Natural killer cell (primary cell): ENCODE data around the gene TAF15. TPM values are rescaled to one million over a fixed set of nuclear protein-coding genes. Genes with fewer than 3 reads are reported as not detected.

Source experiments
- ATAC-seq, 3 donors: fragments of 150-1000 bp in 2 of 3; fragments of 200-7000 bp in 1 of 3; cut with Tn5 transposase; 1 replicate in 1 of 3; 2 replicates in 2 of 3; pipeline ENCODE4 v1.10.0; 2021; ENCODE audit warnings: mild to moderate bottlenecking in 2 of 3, moderate library complexity in 2 of 3
- DNase-seq, 2 donors: peaks; one replicate each; pipeline versions ENCODE4 v3.0.0 to v3.0.0-alpha.2; 2013 to 2021; ENCODE audit warnings: mixed read lengths in 1 of 2
- H3K27ac ChIP-seq: one replicate; pipeline ENCODE4 v1.5.1; 2013; ENCODE audit warnings: mild to moderate bottlenecking, low read length
- H3K27me3 ChIP-seq: one replicate; pipeline ENCODE4 v1.6.1; 2013; ENCODE audit warnings: low read length; ENCODE audit not compliant: control insufficient read depth, insufficient read depth
- H3K36me3 ChIP-seq: one replicate; pipeline ENCODE4 v1.6.1; 2013; ENCODE audit warnings: low read length; ENCODE audit not compliant: control insufficient read depth, insufficient read depth
- H3K4me1 ChIP-seq: one replicate; pipeline ENCODE4 v1.6.1; 2013; ENCODE audit warnings: low read length; ENCODE audit not compliant: control insufficient read depth, insufficient read depth
- H3K4me3 ChIP-seq: one replicate; pipeline ENCODE4 v1.5.1; 2013; ENCODE audit warnings: low read length
- H3K9me3 ChIP-seq: one replicate; pipeline ENCODE4 v1.6.1; 2013; ENCODE audit warnings: low read length; ENCODE audit not compliant: control insufficient read depth, insufficient read depth
- H3K27ac Mint-ChIP-seq, 2 donors: one replicate each; pipeline ENCODE4 v1.8.0; 2022; ENCODE audit warnings: mild to moderate bottlenecking in 2 of 2, mixed read lengths in 2 of 2, moderate library complexity in 1 of 2
- H3K27me3 Mint-ChIP-seq, 2 donors: one replicate each; pipeline ENCODE4 v1.8.0; 2022; ENCODE audit warnings: low read depth in 2 of 2, mixed read lengths in 2 of 2
- H3K36me3 Mint-ChIP-seq: one replicate; pipeline ENCODE4 v1.8.0; 2022; ENCODE audit warnings: mixed read lengths
- H3K4me1 Mint-ChIP-seq, 2 donors: one replicate each; pipeline ENCODE4 v1.8.0; 2022; ENCODE audit warnings: mixed read lengths in 2 of 2
- H3K4me3 Mint-ChIP-seq: one replicate; pipeline ENCODE4 v1.8.0; 2022; ENCODE audit warnings: mild to moderate bottlenecking, moderate library complexity, mixed read lengths
- H3K9me3 Mint-ChIP-seq, 2 donors: one replicate each; pipeline ENCODE4 v1.8.0; 2022; ENCODE audit warnings: mixed read lengths in 2 of 2
- WGBS: methylation state at CpG from one replicate; pipeline ENCODE4 v1.1.7; 2013; ENCODE audit warnings: missing lambda C conversion rate; ENCODE audit not compliant: insufficient coverage; 5-methylcytosine and 5-hydroxymethylcytosine counted together
- intact Hi-C: fragments of 100-400 bp; cut with micrococcal nuclease; formaldehyde crosslinking; loops from one replicate; pipeline ENCODE4 v1.14.2; 2022
- total RNA-seq, 4 donors: library from RNA; stranded (reverse); fragments of 120-200 nt in 1 of 4; gene quantifications; one replicate each; pipeline versions ENCODE4 v1.2.3 to v1.2.4, GENCODE V29; 2013 to 2022
- TF ChIP-seq, protein P1 (sequence below): fragments of 200-600 bp; IDR thresholded peaks from one replicate; pipeline ENCODE4 v1.8.0; 2022; ENCODE audit warnings: antibody characterized with exemption

TAF15 gene
- total RNA-seq, 3 donors from 2014 or later (not counting 1 experiment from before 2014, with no cell fraction given): 214 to 253 (median 214) TPM

DNA sequence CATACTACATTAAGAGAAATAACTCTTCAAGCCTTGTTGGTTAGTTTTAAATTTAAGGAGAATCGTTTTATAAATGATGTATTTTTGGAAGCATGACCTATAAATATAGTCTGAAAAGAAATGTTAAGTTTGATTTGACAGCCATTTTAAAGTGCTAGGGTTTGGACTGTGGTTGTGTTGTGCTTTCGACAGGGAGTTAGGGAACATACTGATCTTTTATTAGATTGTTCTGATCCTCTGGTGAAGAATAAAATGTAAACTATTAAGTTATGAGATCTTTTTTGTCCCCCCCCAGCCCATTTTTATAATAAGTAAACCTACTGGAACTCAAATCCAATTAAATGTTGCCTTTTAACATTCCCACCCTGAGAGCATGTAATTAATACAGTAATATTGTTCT, 12.0 kb downstream of the TAF15 start:
- no peak overlapping the region for H3K27ac ChIP-seq
- H3K27ac Mint-ChIP-seq: peak overlapping the region in 1 of 2 donors; percentile 44
- H3K4me1 ChIP-seq: peaks cover 4% of the 10 kb centered on the region
- intact Hi-C loops: no loop called here
- H3K27me3 ChIP-seq: no peaks in the 10 kb centered on the region
- 96% methylated on average over 2 of the region's 2 CpGs for WGBS
- peaks cover 79% of the 10 kb centered on the region for H3K36me3 ChIP-seq
- no peaks in the 10 kb centered on the region for H3K9me3 Mint-ChIP-seq
- DNase-seq (no peak), ATAC-seq (no peak)
- TF ChIP-seq, protein P1, sequence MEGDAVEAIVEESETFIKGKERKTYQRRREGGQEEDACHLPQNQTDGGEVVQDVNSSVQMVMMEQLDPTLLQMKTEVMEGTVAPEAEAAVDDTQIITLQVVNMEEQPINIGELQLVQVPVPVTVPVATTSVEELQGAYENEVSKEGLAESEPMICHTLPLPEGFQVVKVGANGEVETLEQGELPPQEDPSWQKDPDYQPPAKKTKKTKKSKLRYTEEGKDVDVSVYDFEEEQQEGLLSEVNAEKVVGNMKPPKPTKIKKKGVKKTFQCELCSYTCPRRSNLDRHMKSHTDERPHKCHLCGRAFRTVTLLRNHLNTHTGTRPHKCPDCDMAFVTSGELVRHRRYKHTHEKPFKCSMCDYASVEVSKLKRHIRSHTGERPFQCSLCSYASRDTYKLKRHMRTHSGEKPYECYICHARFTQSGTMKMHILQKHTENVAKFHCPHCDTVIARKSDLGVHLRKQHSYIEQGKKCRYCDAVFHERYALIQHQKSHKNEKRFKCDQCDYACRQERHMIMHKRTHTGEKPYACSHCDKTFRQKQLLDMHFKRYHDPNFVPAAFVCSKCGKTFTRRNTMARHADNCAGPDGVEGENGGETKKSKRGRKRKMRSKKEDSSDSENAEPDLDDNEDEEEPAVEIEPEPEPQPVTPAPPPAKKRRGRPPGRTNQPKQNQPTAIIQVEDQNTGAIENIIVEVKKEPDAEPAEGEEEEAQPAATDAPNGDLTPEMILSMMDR: no peak
- no peaks in the 10 kb centered on the region for H3K27me3 Mint-ChIP-seq
- peaks cover 16% of the 10 kb centered on the region for H3K36me3 Mint-ChIP-seq
- no peak overlapping the region for H3K4me3 Mint-ChIP-seq
- H3K4me1 Mint-ChIP-seq: peaks cover 16 to 22% of the 10 kb centered on the region in 2 donors
- no peak overlapping the region for H3K4me3 ChIP-seq
- H3K9me3 ChIP-seq: no peaks in the 10 kb centered on the region

DNA sequence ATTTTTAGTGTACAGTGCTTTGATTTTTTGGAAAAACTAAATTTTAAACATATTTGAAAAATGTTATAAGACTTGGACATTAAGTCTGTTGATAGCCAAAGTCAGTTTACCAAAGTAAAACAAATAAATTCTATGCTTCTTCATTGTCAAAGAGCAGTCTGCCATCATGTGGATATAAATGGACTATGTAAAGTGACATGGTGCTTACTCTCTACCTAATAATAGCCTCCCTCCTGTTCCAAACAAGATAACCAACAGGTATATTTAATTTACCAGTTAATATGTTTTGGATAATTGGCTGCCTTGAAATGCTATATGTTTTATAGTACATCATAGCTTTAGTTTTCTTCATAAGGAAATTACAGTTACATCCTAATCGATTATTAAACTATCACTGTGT, 15.9 kb downstream of the TAF15 start:
- Histone ChIP-seq H3K4me1 (no peaks in the 10 kb centered on the region), H3K27me3 (no peaks in the 10 kb centered on the region), H3K9me3 (no peaks in the 10 kb centered on the region), H3K27ac (no peak overlapping the region), H3K4me3 (no peak overlapping the region), H3K36me3 (peaks cover 63% of the 10 kb centered on the region)
- Mint-ChIP-seq H3K4me3 (no peak overlapping the region), H3K36me3 (peaks cover 16% of the 10 kb centered on the region), H3K27me3 (no peaks in the 10 kb centered on the region), H3K9me3 (no peaks in the 10 kb centered on the region), H3K4me1 (peaks cover 11 to 17% of the 10 kb centered on the region in 2 donors), H3K27ac (no peak overlapping the region)
- TF ChIP-seq, protein P1: no peak
- WGBS: no CpG with 5 or more reads among the region's 1 CpG
- ATAC-seq: no peak
- no peak for DNase-seq
- intact Hi-C loops: no loop called here

DNA sequence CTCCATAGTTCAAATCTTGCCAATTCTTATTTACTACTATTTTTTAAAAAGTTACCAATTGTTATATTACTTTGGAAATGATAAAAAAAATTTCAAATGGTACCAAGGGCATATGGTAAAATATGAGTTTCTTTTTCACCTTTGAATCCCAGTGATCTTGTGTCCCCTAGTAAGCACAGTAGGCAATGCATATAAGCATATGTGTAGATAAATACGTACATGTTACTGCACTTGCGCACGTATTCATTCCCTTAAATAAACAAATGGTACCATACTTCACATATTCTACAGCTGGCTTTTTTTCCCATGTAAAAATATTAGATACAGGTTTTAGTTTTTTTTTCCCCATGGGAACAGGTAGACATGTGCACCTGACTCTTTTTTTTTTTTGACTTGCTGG, 31.8 kb downstream of the TAF15 start:
- Mint-ChIP-seq H3K4me1 (peaks cover 0 to 7% of the 10 kb centered on the region in 2 donors), H3K27ac (peak overlapping the region in 1 of 2 donors; percentile 51), H3K27me3 (no peaks in the 10 kb centered on the region), H3K36me3 (peaks cover 29% of the 10 kb centered on the region), H3K9me3 (no peaks in the 10 kb centered on the region), H3K4me3 (no peak overlapping the region)
- no CpG with 5 or more reads among the region's 3 CpGs for WGBS
- H3K4me1 ChIP-seq: no peaks in the 10 kb centered on the region
- no peak overlapping the region for H3K4me3 ChIP-seq
- no peaks in the 10 kb centered on the region for H3K27me3 ChIP-seq
- no peak overlapping the region for H3K27ac ChIP-seq
- intact Hi-C loops: no loop called here
- peaks cover 84% of the 10 kb centered on the region for H3K36me3 ChIP-seq
- no peaks in the 10 kb centered on the region for H3K9me3 ChIP-seq
- ATAC-seq (no peak), DNase-seq (no peak)
- TF ChIP-seq, protein P1: no peak

DNA sequence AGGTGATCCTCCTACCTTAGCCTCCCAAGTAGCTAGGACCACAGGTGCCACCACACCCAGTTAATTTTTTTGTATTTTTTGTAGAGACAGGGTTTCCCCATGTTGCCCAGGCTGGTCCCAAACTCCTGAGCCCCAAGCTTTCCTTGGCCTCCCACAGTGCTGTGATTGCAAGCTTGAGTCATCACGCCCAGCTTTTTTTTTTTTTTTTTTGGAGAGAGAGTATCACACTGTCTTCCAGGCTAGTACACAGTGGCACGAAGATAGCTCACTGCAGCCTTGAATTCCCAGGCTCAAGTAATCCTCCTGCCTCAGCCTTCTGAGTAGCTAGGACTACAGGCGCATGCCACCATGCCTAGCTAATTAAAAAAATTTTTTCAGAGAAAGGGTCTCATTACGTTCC, 32.2 kb downstream of the TAF15 start:
- H3K9me3 Mint-ChIP-seq: no peaks in the 10 kb centered on the region
- H3K4me3 ChIP-seq: no peak overlapping the region
- ATAC-seq (no peak), DNase-seq (no peak)
- H3K27me3 ChIP-seq: no peaks in the 10 kb centered on the region
- H3K4me1 Mint-ChIP-seq: peaks cover 0 to 7% of the 10 kb centered on the region in 2 donors
- H3K27ac ChIP-seq: no peak overlapping the region
- WGBS: 93% methylated on average over 4 of the region's 4 CpGs
- peaks cover 84% of the 10 kb centered on the region for H3K36me3 ChIP-seq
- H3K4me3 Mint-ChIP-seq: no peak overlapping the region
- TF ChIP-seq, protein P1: no peak
- peak overlapping the region; percentile 20 to 47 for H3K27ac Mint-ChIP-seq
- no peaks in the 10 kb centered on the region for H3K27me3 Mint-ChIP-seq
- no peaks in the 10 kb centered on the region for H3K4me1 ChIP-seq
- H3K36me3 Mint-ChIP-seq: peaks cover 25% of the 10 kb centered on the region
- H3K9me3 ChIP-seq: no peaks in the 10 kb centered on the region
- intact Hi-C loops: no loop called here
